GM12874 (cell line): ENCODE data around the gene IGFL4.

Experiments
- CTCF ChIP-seq: IDR thresholded peaks from 2 replicates; pipeline ENCODE4 v1.5.1; 2011; ENCODE audit warnings: low read depth, mild to moderate bottlenecking, control low read depth, low read length, moderate library complexity; ENCODE audit not compliant: insufficient read depth

Gene IGFL4

GRCh38 chr19:46040952-46041500 is at the start of gene IGFL4:
TSS of gene IGFL4 (minus strand) at chr19:46041002. CDS start at chr19:46040962, 40 bp downstream.
- TF ChIP-seq CTCF: no peak

GRCh38 chr19:46090444-46090843 is 49.6 kb upstream of the IGFL4 start:
- TF ChIP-seq CTCF: no peak

GRCh38 chr19:46089432-46089831 is 48.6 kb upstream of the IGFL4 start:
- no peak for TF ChIP-seq CTCF

GRCh38 chr19:46088101-46088500 is 47.3 kb upstream of the IGFL4 start:
- TF ChIP-seq CTCF: no peak

- no peak for TF ChIP-seq CTCF
These were observed 45.1 kb upstream of the IGFL4 start for GRCh38 chr19:46085888-46086287.

GRCh38 chr19:46082728-46083050 is 41.9 kb upstream of the IGFL4 start:
- TF ChIP-seq CTCF: no peak

- peak; percentile 57 for TF ChIP-seq CTCF
These were observed 41.3 kb upstream of the IGFL4 start for GRCh38 chr19:46081928-46082727.
